22Rv1 (cell line): Measurements from ENCODE around the gene RTN4R.

Experiments used
- CTCF ChIP-seq: fragments of 450-650 bp; IDR thresholded peaks from 2 replicates; pipeline ENCODE4 v1.5.1; 2017; ENCODE audit warnings: mild to moderate bottlenecking
- ZFX ChIP-seq: fragments of 450-650 bp; IDR thresholded peaks from 2 replicates; pipeline ENCODE4 v1.6.1; 2017; ENCODE audit warnings: antibody characterized with exemption, borderline replicate concordance

DNA sequence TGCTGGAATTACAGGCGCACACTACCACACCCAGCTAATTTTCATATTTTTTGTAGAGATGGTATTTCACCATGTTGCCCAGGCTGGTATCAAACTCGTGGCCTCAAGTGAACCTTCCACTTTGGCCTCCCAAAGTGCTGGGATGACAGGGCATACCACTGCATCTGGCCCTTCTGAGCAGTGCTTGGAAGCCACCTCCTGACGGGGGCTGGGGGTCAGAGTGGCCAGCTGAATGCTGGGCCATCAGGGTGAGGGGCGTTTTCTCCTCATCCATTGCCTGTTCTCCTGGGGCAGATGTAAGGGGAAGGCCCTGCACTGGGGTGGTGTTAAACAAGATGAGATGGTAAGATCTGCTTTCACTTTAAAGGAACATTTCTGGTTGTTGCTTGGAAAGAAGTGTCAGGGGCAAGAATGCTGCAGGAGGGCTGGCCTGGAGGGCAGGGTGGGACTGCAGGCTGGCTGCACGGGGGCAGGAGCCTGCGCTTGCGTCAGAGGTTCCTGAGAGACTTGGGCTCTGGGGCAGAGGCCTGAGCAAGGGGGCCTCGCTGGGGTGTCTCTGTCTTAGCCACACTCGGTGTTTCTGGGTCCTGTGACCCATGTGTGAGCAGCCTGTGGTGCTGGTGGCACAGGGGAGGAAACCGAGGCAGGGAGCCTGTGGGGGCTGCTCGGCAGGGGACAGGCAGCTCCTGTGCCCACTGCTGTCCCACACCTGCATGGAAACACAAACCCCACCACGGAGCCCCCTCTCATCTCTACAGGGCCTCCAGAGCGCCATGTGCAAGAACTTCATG is 34.5 kb upstream of the RTN4R start:
- TF ChIP-seq CTCF = no peak
- no peak for TF ChIP-seq ZFX
